ENCODE results near the gene DNASE1L3. TPM values are rescaled to one million over a fixed set of nuclear protein-coding genes. Genes with fewer than 3 reads are reported as not detected.
"Not testable (repeated sequence)": the region's sequence is repeated elsewhere in the genome, so short reads cannot be mapped to it uniquely, and the experiment has no call there.

The DNASE1L3 gene
- polyA plus RNA-seq, 1 experiment = not detected

DNA sequence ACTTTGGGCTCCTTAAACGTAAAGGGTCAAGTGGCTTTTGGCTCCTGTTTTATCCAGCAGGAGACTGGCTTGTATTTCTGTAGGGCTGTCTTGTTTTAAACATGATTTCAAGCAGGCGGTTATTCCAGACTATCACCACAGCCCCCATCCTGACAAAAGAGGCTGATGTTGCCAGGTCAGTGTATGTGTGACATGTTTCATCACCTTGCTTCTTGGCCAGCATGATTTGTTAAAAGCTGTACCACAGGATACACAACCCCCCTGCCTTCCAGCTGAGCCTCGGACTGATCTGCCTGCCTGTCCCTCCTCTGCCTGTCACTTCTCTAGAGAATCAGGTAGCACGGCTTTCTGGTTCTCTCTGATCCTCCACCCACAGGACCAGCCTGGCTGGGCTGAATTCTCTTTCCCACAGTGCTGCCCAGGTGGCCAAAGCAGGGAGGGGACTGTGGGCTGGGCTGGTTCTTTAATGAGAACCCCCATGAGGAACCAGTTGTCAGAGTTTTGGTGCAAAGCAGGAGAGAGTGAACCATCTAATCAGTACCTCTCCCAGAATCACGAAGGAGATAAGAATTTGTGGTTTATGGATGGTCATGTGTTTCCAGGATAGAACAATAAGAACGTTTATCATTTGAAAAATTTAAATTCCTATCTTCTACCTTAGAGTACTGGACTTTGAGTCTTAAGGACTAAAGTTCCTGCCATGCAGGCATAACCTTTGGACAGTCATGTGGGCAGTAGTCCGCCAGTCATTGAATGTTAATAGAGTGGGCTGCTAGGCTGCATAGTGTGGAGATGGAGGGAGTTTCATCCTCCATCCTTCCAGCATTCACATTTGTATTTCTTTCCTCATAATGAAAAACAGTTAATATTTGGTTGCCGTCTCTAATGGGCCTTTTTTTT, 35.6 kb upstream of the DNASE1L3 start:
- H3K27me3 ChIP-seq (ENCODE audit: control insufficient read depth, insufficient read depth, low read length) = no peaks in the 10 kb centered on the region
- ChIA-PET POLR2A (interaction anchor here (0.6 kb wide), 1 partner anchor 235 kb away, joined by 4 read pairs; no protein-coding TSS in a partner anchor), CTCF (no interaction called here)
- no peak overlapping the region for H3K4me3 ChIP-seq (ENCODE audit: low read depth, low read length)
- H3K27ac ChIP-seq (ENCODE audit: low read depth, low read length) = no peak overlapping the region
- no peak for DNase-seq (ENCODE audit: low read depth, low spot score)
- TF ChIP-seq CTCF (IDR thresholded peaks at IDR 0.05; ENCODE audit: low read depth, low read length) = no peak
- no peaks in the 10 kb centered on the region for H3K9me3 ChIP-seq (ENCODE audit: control insufficient read depth, insufficient read depth, low read length)

- ChIA-PET POLR2A (no interaction called here), CTCF (interaction anchor here (0.6 kb wide), 1 partner anchor 27 kb away, joined by 5 read pairs; no protein-coding TSS in a partner anchor)
- H3K27me3 ChIP-seq (ENCODE audit: control insufficient read depth, insufficient read depth, low read length) = no peaks in the 10 kb centered on the region
- no peak overlapping the region for H3K27ac ChIP-seq (ENCODE audit: low read depth, low read length)
- no peak for TF ChIP-seq CTCF (IDR thresholded peaks at IDR 0.05; ENCODE audit: low read depth, low read length)
- no peak overlapping the region for H3K4me3 ChIP-seq (ENCODE audit: low read depth, low read length)
- DNase-seq (ENCODE audit: low read depth, low spot score) = no peak
- no peaks in the 10 kb centered on the region for H3K9me3 ChIP-seq (ENCODE audit: control insufficient read depth, insufficient read depth, low read length)
Observed at GRCh38 chr3:58243976-58244585, 33.3 kb upstream of the DNASE1L3 start.

- CTCF ChIA-PET = not testable (repeated sequence)
Observed at GRCh38 chr3:58242860-58243259, 32.1 kb upstream of the DNASE1L3 start.

DNA sequence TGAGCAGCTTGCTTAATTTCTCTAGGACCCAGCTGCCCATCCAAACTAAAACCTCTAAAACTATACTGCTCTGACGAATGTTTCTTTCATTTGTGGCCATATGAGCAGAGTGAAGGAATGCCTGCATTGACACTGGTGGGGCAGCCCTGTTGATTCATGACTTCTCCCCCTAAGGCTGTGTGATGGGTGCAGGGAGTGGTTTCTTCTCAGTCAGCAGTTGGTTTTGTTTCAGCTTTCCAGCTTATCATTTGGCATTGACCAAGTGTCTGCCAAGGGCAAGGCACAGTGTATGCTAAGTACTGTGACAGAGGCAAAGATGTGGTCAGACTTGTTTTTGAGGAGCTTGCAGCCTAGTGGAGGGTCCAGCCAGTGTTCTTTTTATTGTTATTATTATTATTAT, 31.6 kb upstream of the DNASE1L3 start:
- POLR2A ChIA-PET = no interaction called here
- CTCF ChIA-PET = interaction anchor here (1.0 to 1.3 kb wide), 2 partner anchors 12 to 64 kb away, joined by 3 to 4 read pairs; partner anchors contain the start of gene HTD2
- TF ChIP-seq CTCF (IDR thresholded peaks at IDR 0.05; ENCODE audit: low read depth, low read length) = no peak
- Histone ChIP-seq H3K4me3 (ENCODE audit: low read depth, low read length) (no peak overlapping the region), H3K9me3 (ENCODE audit: control insufficient read depth, insufficient read depth, low read length) (no peaks in the 10 kb centered on the region; the same call in 1 of the 2 replicates), H3K27me3 (ENCODE audit: control insufficient read depth, insufficient read depth, low read length) (no peaks in the 10 kb centered on the region), H3K27ac (ENCODE audit: low read depth, low read length) (no peak overlapping the region)
- DNase-seq (ENCODE audit: low read depth, low spot score) = no peak

More at GRCh38 chr3:58242860-58243259, 32.1 kb upstream of the DNASE1L3 start:
- H3K9me3 ChIP-seq (ENCODE audit: control insufficient read depth, insufficient read depth, low read length); POLR2A ChIA-PET; H3K27ac ChIP-seq (ENCODE audit: low read depth, low read length); H3K4me3 ChIP-seq (ENCODE audit: low read depth, low read length); H3K27me3 ChIP-seq (ENCODE audit: control insufficient read depth, insufficient read depth, low read length); DNase-seq (ENCODE audit: low read depth, low spot score): not testable (repeated sequence)

- H3K27me3 ChIP-seq (ENCODE audit: control insufficient read depth, insufficient read depth, low read length) = no peaks in the 10 kb centered on the region
- CTCF ChIA-PET = interaction anchor here (1.0 to 1.5 kb wide), 3 partner anchors 11 to 65 kb away, joined by 3 to 5 read pairs (median 4); partner anchors contain the start of gene HTD2
- no peaks in the 10 kb centered on the region; the same call in 1 of the 2 replicates for H3K9me3 ChIP-seq (ENCODE audit: control insufficient read depth, insufficient read depth, low read length)
- TF ChIP-seq CTCF (IDR thresholded peaks at IDR 0.05; ENCODE audit: low read depth, low read length) = no peak
- POLR2A ChIA-PET = no interaction called here
- no peak for DNase-seq (ENCODE audit: low read depth, low spot score)
- H3K27ac ChIP-seq (ENCODE audit: low read depth, low read length) = no peak overlapping the region
- H3K4me3 ChIP-seq (ENCODE audit: low read depth, low read length) = no peak overlapping the region
Observed at GRCh38 chr3:58241306-58242044, 30.7 kb upstream of the DNASE1L3 start.
